Endodermal cell (in vitro differentiated cells): Measurements from ENCODE around the gene NRXN3. TPM values are rescaled to one million over a fixed set of nuclear protein-coding genes. Genes with fewer than 3 reads are reported as not detected.

Experiments
- DNase-seq: peaks from one replicate; pipeline ENCODE4 v3.0.0-alpha.2; 2017
- H3K27ac ChIP-seq: 2 replicates; pipeline ENCODE4 v1.5.1; 2013; ENCODE audit warnings: mild to moderate bottlenecking, low read depth, low read length, moderate library complexity
- H3K27me3 ChIP-seq: 2 replicates; pipeline ENCODE4 v1.6.1; 2013; ENCODE audit warnings: mild to moderate bottlenecking, low read length, moderate library complexity; ENCODE audit not compliant: insufficient read depth, control insufficient read depth, poor library complexity, severe bottlenecking
- H3K36me3 ChIP-seq: 2 replicates; pipeline ENCODE4 v1.7.0; 2013; ENCODE audit warnings: mild to moderate bottlenecking, low read length, moderate library complexity; ENCODE audit not compliant: control insufficient read depth, insufficient read depth
- H3K4me1 ChIP-seq: one replicate; pipeline ENCODE4 v1.7.0; 2013; ENCODE audit warnings: low read length; ENCODE audit not compliant: control insufficient read depth, insufficient read depth
- H3K4me3 ChIP-seq: 2 replicates; pipeline ENCODE4 v1.5.1; 2013; ENCODE audit warnings: mild to moderate bottlenecking, low read length, moderate library complexity
- H3K9ac ChIP-seq: 2 replicates; pipeline ENCODE4 v1.6.1; 2013; ENCODE audit warnings: mild to moderate bottlenecking, low read length, moderate library complexity; ENCODE audit not compliant: poor library complexity, severe bottlenecking; ENCODE audit errors: extremely low read depth
- H3K9me3 ChIP-seq: 2 replicates; pipeline ENCODE4 v1.6.1; 2013; ENCODE audit warnings: mild to moderate bottlenecking, low read length, moderate library complexity; ENCODE audit not compliant: control insufficient read depth
- H3K27ac Mint-ChIP-seq: 2 replicates; pipeline ENCODE4 v1.8.0; 2020; ENCODE audit warnings: mixed read lengths
- H3K27me3 Mint-ChIP-seq: 2 replicates; pipeline ENCODE4 v1.8.0; 2021; ENCODE audit warnings: mild to moderate bottlenecking, mixed read lengths; ENCODE audit not compliant: insufficient read depth
- H3K36me3 Mint-ChIP-seq: 2 replicates; pipeline ENCODE4 v1.8.0; 2020; ENCODE audit warnings: low read depth, mixed read lengths
- H3K4me1 Mint-ChIP-seq: 2 replicates; pipeline ENCODE4 v1.8.0; 2020; ENCODE audit warnings: mixed read lengths
- H3K4me3 Mint-ChIP-seq: 2 replicates; pipeline ENCODE4 v1.8.0; 2020; ENCODE audit warnings: mild to moderate bottlenecking, moderate library complexity, mixed read lengths
- H3K9me3 Mint-ChIP-seq: 2 replicates; pipeline ENCODE4 v1.8.0; 2020; ENCODE audit warnings: mild to moderate bottlenecking, mixed read lengths
- CTCF ChIP-seq: fragments of 200-600 bp; sonication (generic); conservative IDR thresholded peaks from 2 replicates; pipeline ENCODE4 v1.5.0; 2021; ENCODE audit warnings: antibody characterized with exemption, mild to moderate bottlenecking
- WGBS, 2 experiments: methylation state at CpG; one replicate each; pipeline versions ENCODE4 v1.1.5 to v1.1.7; 2013; ENCODE audit warnings: missing lambda C conversion rate in 2 of 2, mixed read lengths in 1 of 2; ENCODE audit not compliant: insufficient coverage in 1 of 2, insufficient read length in 1 of 2; 5-methylcytosine and 5-hydroxymethylcytosine counted together
- total RNA-seq, 2 donors: library from RNA; stranded (reverse); fragmentation: NEBNext Ultra II Directional in 1 of 2; extraction: Animal tissue kit (Norgen Biotek cat#: 25700) in 1 of 2; gene quantifications; 2 replicates in 1 of 2; 3 replicates in 1 of 2; pipeline ENCODE4 v1.2.1, GENCODE V29; 2021

Gene NRXN3
- total RNA-seq, 2 donors from 2014 or later: 20.9 to 21.4 TPM

- Histone ChIP-seq H3K9ac (no peak overlapping the region), H3K4me1 (no peaks in the 10 kb centered on the region), H3K27me3 (no peaks in the 10 kb centered on the region), H3K36me3 (no peaks in the 10 kb centered on the region), H3K9me3 (no peaks in the 10 kb centered on the region), H3K27ac (no peak overlapping the region), H3K4me3 (no peak overlapping the region)
- no peak for DNase-seq
- no peak for TF ChIP-seq CTCF
- H3K36me3 Mint-ChIP-seq: no peaks in the 10 kb centered on the region
- no peaks in the 10 kb centered on the region for H3K27me3 Mint-ChIP-seq
- H3K4me3 Mint-ChIP-seq: no peak overlapping the region
- H3K9me3 Mint-ChIP-seq: no peaks in the 10 kb centered on the region
- no peak overlapping the region for H3K27ac Mint-ChIP-seq
- peaks cover 1% of the 10 kb centered on the region for H3K4me1 Mint-ChIP-seq
- 91 to 93% methylated on average over 3 to 4 of the region's 4 CpGs for WGBS, 2 experiments
Observed at GRCh38 chr14:78131201-78131600, 39.0 kb upstream of the NRXN3 start.

- DNase-seq: no peak
- Histone ChIP-seq H3K4me3 (no peak overlapping the region), H3K36me3 (no peaks in the 10 kb centered on the region), H3K9me3 (no peaks in the 10 kb centered on the region), H3K27ac (no peak overlapping the region), H3K4me1 (no peaks in the 10 kb centered on the region), H3K27me3 (no peaks in the 10 kb centered on the region), H3K9ac (no peak overlapping the region)
- no peak overlapping the region for H3K4me3 Mint-ChIP-seq
- no peak for TF ChIP-seq CTCF
- peaks cover 1% of the 10 kb centered on the region for H3K4me1 Mint-ChIP-seq
- WGBS, 2 experiments: 89 to 90% methylated on average over 5 of the region's 5 CpGs
- no peak overlapping the region for H3K27ac Mint-ChIP-seq
- no peaks in the 10 kb centered on the region for H3K9me3 Mint-ChIP-seq
- H3K36me3 Mint-ChIP-seq: no peaks in the 10 kb centered on the region
- no peaks in the 10 kb centered on the region for H3K27me3 Mint-ChIP-seq
Observed at GRCh38 chr14:78131616-78132015, 38.6 kb upstream of the NRXN3 start.

GRCh38 chr14:78135450-78135891 lies 34.7 kb upstream of the NRXN3 start:
- Histone ChIP-seq H3K27me3 (no peaks in the 10 kb centered on the region), H3K9me3 (no peaks in the 10 kb centered on the region), H3K36me3 (no peaks in the 10 kb centered on the region), H3K4me3 (no peak overlapping the region), H3K9ac (no peak overlapping the region), H3K27ac (no peak overlapping the region), H3K4me1 (no peaks in the 10 kb centered on the region)
- no peaks in the 10 kb centered on the region for H3K36me3 Mint-ChIP-seq
- DNase-seq: no peak
- H3K4me3 Mint-ChIP-seq: no peak overlapping the region
- H3K9me3 Mint-ChIP-seq: no peaks in the 10 kb centered on the region
- H3K27ac Mint-ChIP-seq: no peak overlapping the region
- H3K27me3 Mint-ChIP-seq: no peaks in the 10 kb centered on the region
- 93% methylated on average over 4 of the region's 4 CpGs; no CpG with 5 or more reads in 1 of the 2 experiments for WGBS, 2 experiments
- no peak for TF ChIP-seq CTCF
- no peaks in the 10 kb centered on the region for H3K4me1 Mint-ChIP-seq
